ENCODE measurements around the gene FRAS1. TPM values are rescaled to one million over a fixed set of nuclear protein-coding genes. Genes with fewer than 3 reads are reported as not detected.
"Not testable (repeated sequence)": the region's sequence is repeated elsewhere in the genome, so short reads cannot be mapped to it uniquely, and the experiment has no call there.

Gene FRAS1
- total RNA-seq, 2 donors from 2014 or later: 2.0 to 7.1 TPM

GRCh38 chr4:78543424-78544125, 486.5 kb downstream of the FRAS1 start:
- no peak for TF ChIP-seq CTCF (IDR thresholded peaks at IDR 0.05)
- ATAC-seq (ENCODE audit: insufficient number of reproducible peaks, low FRiP score, low read depth) (no peak), DNase-seq (ENCODE audit: low spot score) (no peak)
- Histone ChIP-seq H3K9me3 (no peaks in the 10 kb centered on the region), H3K36me3 (no peaks in the 10 kb centered on the region), H3K4me1 (ENCODE audit: control insufficient read depth in 1 of 2, low read depth in 2 of 2) (peaks cover 0 to 6% of the 10 kb centered on the region in 2 donors), H3K27me3 (replicated peaks; ENCODE audit: insufficient read depth) (no peaks in the 10 kb centered on the region), H3K4me3 (no peak overlapping the region), H3K27ac (no peak overlapping the region)

DNA sequence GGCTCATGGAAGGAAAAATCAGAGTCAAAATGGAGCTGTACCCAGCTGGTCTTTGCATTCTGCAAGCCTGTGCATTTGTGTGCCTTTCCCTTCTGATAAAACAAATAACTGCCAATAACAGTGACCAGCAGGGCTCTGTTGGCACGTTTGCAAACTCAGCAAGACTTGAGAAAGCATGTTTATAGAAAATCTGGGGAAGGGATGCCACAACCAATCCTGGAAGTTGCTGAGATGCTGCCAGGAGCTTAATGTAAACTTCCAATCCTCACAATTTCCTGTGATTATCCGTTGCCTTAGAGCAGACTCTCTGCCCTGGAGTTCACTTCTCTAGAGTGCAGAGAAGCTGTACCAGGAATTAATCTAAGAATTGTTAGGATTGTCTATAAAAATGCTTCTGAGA, 487.6 kb downstream of the FRAS1 start:
- Histone ChIP-seq H3K4me3 (no peak overlapping the region), H3K36me3 (no peaks in the 10 kb centered on the region), H3K27me3 (replicated peaks; ENCODE audit: insufficient read depth) (no peaks in the 10 kb centered on the region), H3K27ac (no peak overlapping the region), H3K4me1 (ENCODE audit: control insufficient read depth in 1 of 2, low read depth in 2 of 2) (peaks cover 0 to 6% of the 10 kb centered on the region in 2 donors), H3K9me3 (no peaks in the 10 kb centered on the region)
- TF ChIP-seq CTCF (IDR thresholded peaks at IDR 0.05): no peak
- DNase-seq (ENCODE audit: low spot score) (no peak), ATAC-seq (ENCODE audit: insufficient number of reproducible peaks, low FRiP score, low read depth) (no peak)

- no peaks in the 10 kb centered on the region for H3K9me3 ChIP-seq
- H3K27me3 ChIP-seq (replicated peaks; ENCODE audit: insufficient read depth): no peaks in the 10 kb centered on the region
- no peak for TF ChIP-seq CTCF (IDR thresholded peaks at IDR 0.05)
- peaks cover 0 to 6% of the 10 kb centered on the region in 2 donors for H3K4me1 ChIP-seq (ENCODE audit: control insufficient read depth in 1 of 2, low read depth in 2 of 2)
- H3K36me3 ChIP-seq: no peaks in the 10 kb centered on the region
- H3K27ac ChIP-seq: no peak overlapping the region
- DNase-seq (ENCODE audit: low spot score) (no peak), ATAC-seq (ENCODE audit: insufficient number of reproducible peaks, low FRiP score, low read depth) (no peak)
- H3K4me3 ChIP-seq: no peak overlapping the region
These were observed 488.4 kb downstream of the FRAS1 start for GRCh38 chr4:78545275-78546246.

DNA sequence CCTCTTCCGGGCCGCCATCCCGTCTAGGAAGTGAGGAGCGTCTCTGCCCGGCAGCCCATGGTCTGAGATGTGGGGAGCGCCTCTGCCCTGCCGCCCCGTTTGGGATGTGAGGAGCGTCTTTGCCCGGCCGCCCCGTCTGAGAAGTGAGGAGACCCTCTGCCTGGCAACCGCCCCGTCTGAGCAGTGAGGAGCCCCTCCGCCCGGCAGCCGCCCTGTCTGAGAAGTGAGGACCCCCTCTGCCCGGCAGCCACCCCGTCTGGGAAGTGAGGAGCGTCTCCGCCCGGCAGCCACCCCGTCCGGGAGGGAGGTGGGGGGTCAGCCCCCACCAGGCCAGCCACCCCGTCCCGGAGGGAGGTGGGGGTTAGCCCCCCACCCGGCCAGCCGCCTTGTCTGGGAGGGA, 490.8 kb downstream of the FRAS1 start:
- H3K9me3 ChIP-seq; DNase-seq (ENCODE audit: low spot score); ATAC-seq (ENCODE audit: insufficient number of reproducible peaks, low FRiP score, low read depth); H3K4me3 ChIP-seq; H3K27ac ChIP-seq; H3K27me3 ChIP-seq (replicated peaks; ENCODE audit: insufficient read depth); H3K36me3 ChIP-seq: not testable (repeated sequence)
- H3K4me1 ChIP-seq (ENCODE audit: control insufficient read depth in 1 of 2, low read depth in 2 of 2): peaks cover 11 to 19% of the 10 kb centered on the region in 2 donors

GRCh38 chr4:78548889-78549288, 491.8 kb downstream of the FRAS1 start:
- H3K4me1 ChIP-seq (ENCODE audit: control insufficient read depth in 1 of 2, low read depth in 2 of 2): peaks cover 11 to 19% of the 10 kb centered on the region in 2 donors
- not testable (repeated sequence) for H3K4me3 ChIP-seq; DNase-seq (ENCODE audit: low spot score); H3K27ac ChIP-seq; H3K9me3 ChIP-seq; H3K36me3 ChIP-seq; H3K27me3 ChIP-seq (replicated peaks; ENCODE audit: insufficient read depth); ATAC-seq (ENCODE audit: insufficient number of reproducible peaks, low FRiP score, low read depth)

All from thoracic aorta (tissue), 2 donors.